ENCODE results near the gene HSPA12B.
A peak's percentile ranks its signal among the peaks of the same experiment; 100 is the strongest.

HSPA12B gene

DNA sequence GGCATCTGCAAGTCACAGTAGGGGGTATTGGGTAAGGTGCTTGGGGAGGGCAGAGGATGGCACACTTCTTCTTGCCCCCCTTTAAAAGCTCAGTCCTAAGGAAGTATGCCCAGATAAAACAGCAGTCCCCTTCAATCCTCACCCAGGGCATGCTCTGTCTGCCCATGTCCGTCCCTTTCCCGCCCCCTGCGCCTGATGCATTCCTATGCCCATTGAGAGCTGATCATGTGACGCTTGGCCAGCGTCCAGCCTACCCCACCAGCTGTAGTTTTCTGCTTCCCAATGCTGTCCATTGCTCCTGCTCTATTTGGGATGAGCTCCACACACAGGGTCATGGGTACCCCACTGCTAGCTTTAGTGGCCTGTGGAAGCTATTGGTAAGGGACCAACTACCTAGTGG is 28.4 kb upstream of the HSPA12B start:
- no peak overlapping the region for H3K9ac ChIP-seq
- H3K27me3 ChIP-seq, result no peaks in the 10 kb centered on the region

GRCh38 chr20:3705491-3705969 is 27.0 kb upstream of the HSPA12B start:
- Histone ChIP-seq H3K36me3 (no peaks in the 10 kb centered on the region), H3K4me1 (peaks cover 7% of the 10 kb centered on the region), H3K27me3 (no peaks in the 10 kb centered on the region), H3K9ac (no peak overlapping the region), H3K4me3 (no peak overlapping the region), H3K9me3 (no peaks in the 10 kb centered on the region), H4K20me1 (no peaks in the 10 kb centered on the region), H3K27ac (no peak overlapping the region), H3K4me2 (no peak overlapping the region)
- no peak for TF ChIP-seq Cebpa-rat (IDR thresholded peaks at IDR 0.05)

More for the DNA sequence above, 28.4 kb upstream of the HSPA12B start:
- Histone ChIP-seq H4K20me1 (no peaks in the 10 kb centered on the region), H3K36me3 (no peaks in the 10 kb centered on the region), H3K4me3 (no peak overlapping the region), H3K4me1 (no peaks in the 10 kb centered on the region), H3K9me3 (no peaks in the 10 kb centered on the region), H3K4me2 (no peak overlapping the region), H3K27ac (no peak overlapping the region)
- TF ChIP-seq Cebpa-rat (IDR thresholded peaks at IDR 0.05), result no peak

GRCh38 chr20:3705970-3706739 is 26.3 kb upstream of the HSPA12B start:
- Histone ChIP-seq H4K20me1 (no peaks in the 10 kb centered on the region), H3K9me3 (no peaks in the 10 kb centered on the region), H3K4me3 (no peak overlapping the region), H3K27me3 (no peaks in the 10 kb centered on the region), H3K4me2 (no peak overlapping the region), H3K4me1 (peaks cover 11% of the 10 kb centered on the region), H3K9ac (no peak overlapping the region), H3K27ac (no peak overlapping the region), H3K36me3 (no peaks in the 10 kb centered on the region)
- no peak for TF ChIP-seq Cebpa-rat (IDR thresholded peaks at IDR 0.05)

GRCh38 chr20:3706774-3707507 is 25.5 kb upstream of the HSPA12B start:
- Histone ChIP-seq H4K20me1 (no peaks in the 10 kb centered on the region), H3K4me2 (no peak overlapping the region), H3K9me3 (no peaks in the 10 kb centered on the region), H3K27me3 (no peaks in the 10 kb centered on the region), H3K27ac (no peak overlapping the region), H3K36me3 (no peaks in the 10 kb centered on the region), H3K9ac (no peak overlapping the region), H3K4me3 (no peak overlapping the region), H3K4me1 (peaks cover 11% of the 10 kb centered on the region)
- no peak for TF ChIP-seq Cebpa-rat (IDR thresholded peaks at IDR 0.05)

GRCh38 chr20:3707508-3707899 is 25.0 kb upstream of the HSPA12B start:
- H3K4me2 ChIP-seq, result no peak overlapping the region
- H4K20me1 ChIP-seq, result no peaks in the 10 kb centered on the region
- no peaks in the 10 kb centered on the region for H3K36me3 ChIP-seq
- no peaks in the 10 kb centered on the region for H3K27me3 ChIP-seq
- no peak overlapping the region for H3K27ac ChIP-seq
- H3K4me3 ChIP-seq, result no peak overlapping the region
- H3K9me3 ChIP-seq, result no peaks in the 10 kb centered on the region
- peaks cover 14% of the 10 kb centered on the region for H3K4me1 ChIP-seq
- no peak overlapping the region for H3K9ac ChIP-seq
- TF ChIP-seq Cebpa-rat (IDR thresholded peaks at IDR 0.05), result no peak

DNA sequence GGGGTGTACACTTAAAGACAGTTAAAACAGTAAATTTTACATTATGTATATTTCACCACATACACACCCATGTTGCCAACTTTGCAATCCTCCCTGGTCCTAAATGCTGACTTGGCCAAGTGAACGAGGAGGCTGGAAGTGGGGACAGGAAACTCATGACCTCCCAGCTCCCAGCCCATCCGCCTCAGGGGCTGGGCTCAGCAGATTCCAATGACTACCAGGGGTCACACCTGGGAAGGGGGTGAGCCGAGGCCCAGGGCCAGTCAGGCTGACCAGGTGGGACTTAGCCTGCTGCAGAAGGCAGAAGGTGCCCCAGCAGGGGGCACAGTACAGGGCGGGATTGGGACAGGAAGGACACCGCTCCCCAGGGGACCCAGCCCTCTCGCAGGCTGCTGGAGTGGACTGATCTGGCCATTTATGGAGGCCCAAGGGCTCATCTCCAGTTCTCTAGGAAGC is 22.4 kb upstream of the HSPA12B start:
- no peaks in the 10 kb centered on the region for H3K9me3 ChIP-seq
- no peaks in the 10 kb centered on the region for H4K20me1 ChIP-seq
- no peak overlapping the region for H3K4me3 ChIP-seq
- H3K36me3 ChIP-seq, result no peaks in the 10 kb centered on the region
- peaks cover 17% of the 10 kb centered on the region for H3K4me1 ChIP-seq
- H3K4me2 ChIP-seq, result peak overlapping the region; percentile 35; the same call in 1 of the 2 replicates
- H3K9ac ChIP-seq, result no peak overlapping the region
- no peak for TF ChIP-seq Cebpa-rat (IDR thresholded peaks at IDR 0.05)
- no peak overlapping the region for H3K27ac ChIP-seq
- no peaks in the 10 kb centered on the region for H3K27me3 ChIP-seq

GRCh38 chr20:3710703-3711483 is 21.6 kb upstream of the HSPA12B start:
- Histone ChIP-seq H3K4me1 (peaks cover 17% of the 10 kb centered on the region), H3K9me3 (no peaks in the 10 kb centered on the region), H3K4me3 (no peak overlapping the region), H3K27me3 (no peaks in the 10 kb centered on the region), H3K27ac (no peak overlapping the region), H4K20me1 (no peaks in the 10 kb centered on the region), H3K9ac (no peak overlapping the region), H3K4me2 (peak overlapping the region; percentile 35; the same call in 1 of the 2 replicates), H3K36me3 (no peaks in the 10 kb centered on the region)
- TF ChIP-seq Cebpa-rat (IDR thresholded peaks at IDR 0.05), result no peak

GRCh38 chr20:3711484-3711941 is 21.0 kb upstream of the HSPA12B start:
- Histone ChIP-seq H3K36me3 (no peaks in the 10 kb centered on the region), H3K9ac (no peak overlapping the region), H3K4me1 (peaks cover 17% of the 10 kb centered on the region), H3K27me3 (no peaks in the 10 kb centered on the region), H3K27ac (no peak overlapping the region), H3K4me3 (no peak overlapping the region), H3K4me2 (no peak overlapping the region), H3K9me3 (no peaks in the 10 kb centered on the region), H4K20me1 (no peaks in the 10 kb centered on the region)
- TF ChIP-seq Cebpa-rat (IDR thresholded peaks at IDR 0.05), result no peak

- Histone ChIP-seq H3K27ac (no peak within 1 kb of the TSS), H3K9ac (no peak within 1 kb of the TSS)
These were observed 20.1 kb upstream of the HSPA12B start, which contains the start of gene SIGLEC1 for GRCh38 chr20:3712279-3712873. TSS of gene SIGLEC1 (minus strand) at chr20:3712600. CDS start at chr20:3707128, 5,472 bp downstream.

More at GRCh38 chr20:3712279-3712873, 20.1 kb upstream of the HSPA12B start, which contains the start of gene SIGLEC1:
- no peak within 1 kb of the TSS for H3K4me3 ChIP-seq
- no peaks in the 10 kb centered on the region for H4K20me1 ChIP-seq
- H3K9me3 ChIP-seq, result no peaks in the 10 kb centered on the region
- H3K4me1 ChIP-seq, result peaks cover 17% of the 10 kb centered on the region
- no peak; the same call in 1 of the 2 replicates for TF ChIP-seq Cebpa-rat (IDR thresholded peaks at IDR 0.05)
- peak within 1 kb of the TSS; percentile 35 for H3K4me2 ChIP-seq
- no peaks in the 10 kb centered on the region for H3K36me3 ChIP-seq
- no peaks in the 10 kb centered on the region for H3K27me3 ChIP-seq
